ENCODE measurements around the gene PCCA.

GRCh38 chr13:100045355-100045754 lies 43.5 kb upstream of the PCCA start:
- TF ChIP-seq ZNF70 (CRISPR knock-in tag; IDR thresholded peaks at IDR 0.05) = no peak
- TF ChIP-seq, protein P1, sequence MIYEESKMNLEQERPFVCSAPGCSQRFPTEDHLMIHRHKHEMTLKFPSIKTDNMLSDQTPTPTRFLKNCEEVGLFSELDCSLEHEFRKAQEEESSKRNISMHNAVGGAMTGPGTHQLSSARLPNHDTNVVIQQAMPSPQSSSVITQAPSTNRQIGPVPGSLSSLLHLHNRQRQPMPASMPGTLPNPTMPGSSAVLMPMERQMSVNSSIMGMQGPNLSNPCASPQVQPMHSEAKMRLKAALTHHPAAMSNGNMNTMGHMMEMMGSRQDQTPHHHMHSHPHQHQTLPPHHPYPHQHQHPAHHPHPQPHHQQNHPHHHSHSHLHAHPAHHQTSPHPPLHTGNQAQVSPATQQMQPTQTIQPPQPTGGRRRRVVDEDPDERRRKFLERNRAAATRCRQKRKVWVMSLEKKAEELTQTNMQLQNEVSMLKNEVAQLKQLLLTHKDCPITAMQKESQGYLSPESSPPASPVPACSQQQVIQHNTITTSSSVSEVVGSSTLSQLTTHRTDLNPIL (CRISPR knock-in tag; IDR thresholded peaks at IDR 0.05; ENCODE audit: low read depth) = no peak
- TF ChIP-seq PATZ1 (CRISPR knock-in tag; IDR thresholded peaks at IDR 0.05; ENCODE audit: borderline replicate concordance) = no peak
- no peak for TF ChIP-seq ISL1 (CRISPR knock-in tag; IDR thresholded peaks at IDR 0.05)
- TF ChIP-seq POU6F1 (CRISPR knock-in tag; IDR thresholded peaks at IDR 0.05; ENCODE audit: borderline replicate concordance, low read depth) = no peak
- TF ChIP-seq ZFP30 (CRISPR knock-in tag; IDR thresholded peaks at IDR 0.05) = no peak
- TF ChIP-seq ZFP3 (CRISPR knock-in tag; IDR thresholded peaks at IDR 0.05) = no peak
- no peak for TF ChIP-seq BACH2 (CRISPR knock-in tag; IDR thresholded peaks at IDR 0.05; ENCODE audit: borderline replicate concordance)
- TF ChIP-seq OSR1 (CRISPR knock-in tag; IDR thresholded peaks at IDR 0.05) = no peak
- no peak for TF ChIP-seq PPARA (CRISPR knock-in tag; IDR thresholded peaks at IDR 0.05; ENCODE audit: borderline replicate concordance)
- TF ChIP-seq, protein P2, sequence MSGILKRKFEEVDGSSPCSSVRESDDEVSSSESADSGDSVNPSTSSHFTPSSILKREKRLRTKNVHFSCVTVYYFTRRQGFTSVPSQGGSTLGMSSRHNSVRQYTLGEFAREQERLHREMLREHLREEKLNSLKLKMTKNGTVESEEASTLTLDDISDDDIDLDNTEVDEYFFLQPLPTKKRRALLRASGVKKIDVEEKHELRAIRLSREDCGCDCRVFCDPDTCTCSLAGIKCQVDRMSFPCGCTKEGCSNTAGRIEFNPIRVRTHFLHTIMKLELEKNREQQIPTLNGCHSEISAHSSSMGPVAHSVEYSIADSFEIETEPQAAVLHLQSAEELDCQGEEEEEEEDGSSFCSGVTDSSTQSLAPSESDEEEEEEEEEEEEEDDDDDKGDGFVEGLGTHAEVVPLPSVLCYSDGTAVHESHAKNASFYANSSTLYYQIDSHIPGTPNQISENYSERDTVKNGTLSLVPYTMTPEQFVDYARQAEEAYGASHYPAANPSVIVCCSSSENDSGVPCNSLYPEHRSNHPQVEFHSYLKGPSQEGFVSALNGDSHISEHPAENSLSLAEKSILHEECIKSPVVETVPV (CRISPR knock-in tag; IDR thresholded peaks at IDR 0.05) = no peak
- no peak for TF ChIP-seq ZNF8 (CRISPR knock-in tag; IDR thresholded peaks at IDR 0.05)
- no peak for TF ChIP-seq ZNF565 (CRISPR knock-in tag; conservative IDR thresholded peaks at IDR 0.05; ENCODE audit: low read depth)

All from SK-N-SH treated with all-trans-retinoic acid at 6 μM for 48 hours (cell line).